Ascending aorta (tissue), 2 donors: ENCODE measurements around the gene ANO7. TPM values are rescaled to one million over a fixed set of nuclear protein-coding genes. Genes with fewer than 3 reads are reported as not detected.

ENCODE experiments used
- DNase-seq, 2 donors: peaks; one replicate each; pipeline ENCODE4 v3.0.0-alpha.2; 2019; ENCODE audit warnings: low spot score in 2 of 2
- H3K27ac ChIP-seq, 2 donors: fragments of 200-600 bp; sonication (generic); one replicate each; pipeline ENCODE4 v1.5.1; 2016 to 2017; ENCODE audit warnings: mild to moderate bottlenecking in 1 of 2
- H3K27me3 ChIP-seq: fragments of 200-600 bp; sonication (generic); one replicate; pipeline ENCODE4 v1.5.1; 2017
- H3K36me3 ChIP-seq, 2 donors: fragments of 200-600 bp; sonication (generic); one replicate each; pipeline ENCODE4 v1.5.1; 2016
- H3K4me1 ChIP-seq, 2 donors: fragments of 200-600 bp; sonication (generic); one replicate each; pipeline ENCODE4 v1.5.1; 2016 to 2017; ENCODE audit warnings: mild to moderate bottlenecking in 1 of 2
- H3K4me3 ChIP-seq, 2 donors: fragments of 200-600 bp; sonication (generic); one replicate each; pipeline ENCODE4 v1.5.1; 2016 to 2017; ENCODE audit warnings: mild to moderate bottlenecking in 1 of 2
- H3K9me3 ChIP-seq, 2 donors: fragments of 200-600 bp; sonication (generic); one replicate each; pipeline ENCODE4 v1.5.1; 2016
- intact Hi-C: fragments of 100-400 bp; cut with DNase I; formaldehyde crosslinking; loops from one replicate; pipeline ENCODE4 v1.15.1; 2023
- total RNA-seq: library from RNA; depleted of rRNA; stranded (reverse); fragments of >200 nt; gene quantifications from one replicate; pipeline ENCODE4 v1.1.0, GENCODE V29; 2016
- TF ChIP-seq, protein P1 (sequence below), 3 experiments: fragments of 200-600 bp in 2 of 3; fragments of 450-650 bp in 1 of 3; sonication (generic) in 2 of 3; IDR thresholded peaks; one replicate each; pipeline ENCODE4 v1.5.1; 2016 to 2019; ENCODE audit warnings: antibody characterized with exemption in 3 of 3, mild to moderate bottlenecking in 1 of 3, moderate library complexity in 1 of 3

ANO7 gene
- total RNA-seq, 1 donor from 2014 or later = 0.43 TPM

DNA sequence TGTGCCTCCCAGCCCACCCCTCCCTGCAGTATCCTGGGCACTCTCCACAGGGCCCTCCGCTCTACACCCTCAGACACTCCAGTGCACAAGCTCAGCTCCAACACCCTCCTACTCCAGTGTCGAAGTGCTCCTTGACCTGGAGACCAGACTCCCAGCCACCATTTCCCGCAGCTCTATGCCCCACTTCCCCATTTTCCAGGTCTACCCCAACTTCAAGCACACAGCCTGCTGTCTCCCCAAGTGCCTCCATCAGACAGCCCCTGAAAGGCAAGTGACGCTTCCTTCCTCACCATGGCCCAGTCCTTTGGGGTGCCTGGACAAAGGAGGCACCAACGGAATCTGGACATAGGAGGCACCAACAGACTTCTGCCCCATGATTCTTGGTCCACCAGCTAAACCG lies 46.4 kb upstream of the ANO7 start:
- Histone ChIP-seq H3K4me1 (no peaks in the 10 kb centered on the region), H3K36me3 (no peaks in the 10 kb centered on the region), H3K27me3 (no peaks in the 10 kb centered on the region), H3K4me3 (no peak overlapping the region), H3K9me3 (no peaks in the 10 kb centered on the region), H3K27ac (no peak overlapping the region)
- DNase-seq = no peak
- intact Hi-C loops = loop anchor here (10.0 kb wide), 1 partner anchor 577 kb away; the partner anchor contains the start of genes DUSP28 and RNPEPL1
- TF ChIP-seq, protein P1, sequence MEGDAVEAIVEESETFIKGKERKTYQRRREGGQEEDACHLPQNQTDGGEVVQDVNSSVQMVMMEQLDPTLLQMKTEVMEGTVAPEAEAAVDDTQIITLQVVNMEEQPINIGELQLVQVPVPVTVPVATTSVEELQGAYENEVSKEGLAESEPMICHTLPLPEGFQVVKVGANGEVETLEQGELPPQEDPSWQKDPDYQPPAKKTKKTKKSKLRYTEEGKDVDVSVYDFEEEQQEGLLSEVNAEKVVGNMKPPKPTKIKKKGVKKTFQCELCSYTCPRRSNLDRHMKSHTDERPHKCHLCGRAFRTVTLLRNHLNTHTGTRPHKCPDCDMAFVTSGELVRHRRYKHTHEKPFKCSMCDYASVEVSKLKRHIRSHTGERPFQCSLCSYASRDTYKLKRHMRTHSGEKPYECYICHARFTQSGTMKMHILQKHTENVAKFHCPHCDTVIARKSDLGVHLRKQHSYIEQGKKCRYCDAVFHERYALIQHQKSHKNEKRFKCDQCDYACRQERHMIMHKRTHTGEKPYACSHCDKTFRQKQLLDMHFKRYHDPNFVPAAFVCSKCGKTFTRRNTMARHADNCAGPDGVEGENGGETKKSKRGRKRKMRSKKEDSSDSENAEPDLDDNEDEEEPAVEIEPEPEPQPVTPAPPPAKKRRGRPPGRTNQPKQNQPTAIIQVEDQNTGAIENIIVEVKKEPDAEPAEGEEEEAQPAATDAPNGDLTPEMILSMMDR (IDR thresholded peaks at IDR 0.05) = no peak

DNA sequence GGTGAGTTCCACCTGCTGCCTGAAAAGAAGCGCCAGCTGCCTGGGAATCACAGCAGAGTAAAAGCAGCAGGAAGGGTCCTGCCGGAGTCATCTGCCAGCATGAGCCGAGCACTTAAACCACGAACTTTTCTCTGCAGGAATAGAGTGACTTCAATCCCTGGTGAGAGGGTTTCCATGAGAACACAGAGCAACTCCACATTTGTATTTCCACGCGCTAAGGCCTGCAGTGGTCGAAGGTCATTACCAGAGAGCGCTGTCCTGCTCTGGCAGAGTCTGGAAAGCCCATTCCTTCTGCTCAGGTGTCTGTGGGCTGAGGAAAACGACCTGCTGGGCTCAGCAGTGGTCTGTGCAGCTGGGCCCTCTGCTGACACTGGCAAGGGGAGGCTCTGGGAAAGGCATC lies 45.9 kb upstream of the ANO7 start:
- no peak for DNase-seq

DNA sequence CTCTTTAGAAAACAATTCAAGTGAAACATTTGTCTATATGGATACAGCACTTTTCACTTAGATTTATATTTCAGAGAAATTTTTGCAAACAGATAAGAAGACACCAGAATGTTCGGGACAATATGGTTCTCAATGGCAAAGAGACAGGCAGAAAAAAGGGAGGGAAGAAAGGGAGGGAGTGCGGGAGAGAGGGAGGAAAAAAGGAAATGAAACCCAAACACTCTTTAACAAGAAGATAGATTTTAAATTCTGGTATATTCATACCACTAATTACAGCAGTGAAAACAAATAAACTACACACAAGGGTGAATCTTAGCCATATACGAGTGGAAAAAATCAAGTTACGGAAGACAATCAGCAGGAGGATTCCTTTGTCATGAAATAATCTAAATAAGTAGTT lies 42.2 kb upstream of the ANO7 start:
- no peak overlapping the region for H3K4me3 ChIP-seq
- no peaks in the 10 kb centered on the region for H3K27me3 ChIP-seq
- DNase-seq = no peak
- no peaks in the 10 kb centered on the region for H3K36me3 ChIP-seq
- intact Hi-C loops = loop anchor here (5.0 to 10.0 kb wide), 2 partner anchors 126 to 581 kb away; partner anchors contain the start of genes DUSP28 and RNPEPL1
- H3K4me1 ChIP-seq = peaks cover 0 to 11% of the 10 kb centered on the region in 2 donors
- H3K9me3 ChIP-seq = no peaks in the 10 kb centered on the region
- no peak overlapping the region for H3K27ac ChIP-seq
- TF ChIP-seq, protein P1 (IDR thresholded peaks at IDR 0.05) = no peak

More for the DNA sequence above, 45.9 kb upstream of the ANO7 start:
- intact Hi-C loops = loop anchor here (10.0 kb wide), 1 partner anchor 578 kb away; the partner anchor contains the start of genes DUSP28 and RNPEPL1
- Histone ChIP-seq H3K36me3 (no peaks in the 10 kb centered on the region), H3K27ac (no peak overlapping the region), H3K9me3 (no peaks in the 10 kb centered on the region), H3K4me3 (no peak overlapping the region), H3K27me3 (no peaks in the 10 kb centered on the region), H3K4me1 (no peaks in the 10 kb centered on the region)
- TF ChIP-seq, protein P1 (IDR thresholded peaks at IDR 0.05) = no peak

DNA sequence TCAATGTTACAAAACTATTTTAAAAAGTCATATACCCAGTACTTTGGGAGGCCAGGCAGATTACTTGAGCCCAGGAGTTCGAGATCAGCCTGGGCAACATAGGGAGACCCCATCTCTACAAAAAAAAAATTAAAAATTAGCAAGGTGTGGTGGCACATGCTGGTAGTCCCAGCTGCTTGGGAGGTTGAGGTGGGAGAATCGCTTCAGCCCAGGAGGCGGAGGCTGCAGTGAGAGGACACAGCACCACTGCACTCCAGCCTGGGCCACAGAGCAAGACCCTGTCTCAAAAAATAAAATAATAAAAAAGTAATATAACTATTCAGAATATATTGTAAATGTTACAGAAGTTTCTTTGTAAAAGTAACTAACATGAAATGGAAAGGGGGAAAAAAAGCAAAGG lies 41.1 kb upstream of the ANO7 start:
- TF ChIP-seq, protein P1 (IDR thresholded peaks at IDR 0.05) = no peak
- no peaks in the 10 kb centered on the region for H3K36me3 ChIP-seq
- H3K4me1 ChIP-seq = peaks cover 0 to 15% of the 10 kb centered on the region in 2 donors
- intact Hi-C loops = loop anchor here (5.0 to 10.0 kb wide), 2 partner anchors 125 to 583 kb away; partner anchors contain the start of genes DUSP28 and RNPEPL1
- no peak overlapping the region for H3K27ac ChIP-seq
- no peaks in the 10 kb centered on the region for H3K9me3 ChIP-seq
- no peak for DNase-seq
- no peak overlapping the region for H3K4me3 ChIP-seq
- H3K27me3 ChIP-seq = no peaks in the 10 kb centered on the region

DNA sequence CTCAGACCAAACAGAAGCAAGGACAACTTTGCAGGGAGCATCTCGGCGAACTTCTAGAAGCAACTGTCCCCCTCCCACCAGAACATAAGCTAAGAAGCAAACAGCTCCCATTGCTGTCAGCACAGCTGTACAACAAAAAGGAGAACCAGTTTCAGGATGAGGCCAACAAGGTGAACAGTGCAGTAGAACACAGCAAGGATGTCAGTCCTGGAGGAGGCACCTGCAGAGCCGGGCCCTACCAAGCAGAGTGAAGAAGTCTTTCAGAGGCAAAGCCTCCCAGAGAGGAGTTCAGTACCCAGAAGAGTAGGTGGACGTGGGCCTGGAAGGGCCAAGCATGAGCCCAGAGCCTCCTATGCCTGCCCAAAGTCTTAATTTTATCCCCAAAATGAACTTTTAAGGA lies 40.2 kb upstream of the ANO7 start:
- H3K4me1 ChIP-seq = peaks cover 0 to 15% of the 10 kb centered on the region in 2 donors
- intact Hi-C loops = loop anchor here (2.0 to 10.0 kb wide), 3 partner anchors 124 to 583 kb away; partner anchors contain the start of genes DUSP28, HDLBP, RNPEPL1 and SEPTIN2
- TF ChIP-seq, protein P1 (IDR thresholded peaks at IDR 0.05) = no peak
- H3K27me3 ChIP-seq = no peaks in the 10 kb centered on the region
- H3K27ac ChIP-seq = no peak overlapping the region
- H3K4me3 ChIP-seq = peak overlapping the region in 1 of 2 donors; percentile 70
- H3K36me3 ChIP-seq = peaks cover 0 to under 1% of the 10 kb centered on the region in 2 donors
- DNase-seq = no peak
- H3K9me3 ChIP-seq = no peaks in the 10 kb centered on the region
